ENCODE results near the gene RFX4.

The RFX4 gene

GRCh38 chr12:106583242-106584103, 669 bp downstream of the RFX4 start:
- peaks cover 94% of the 10 kb centered on the region for H3K27me3 ChIP-seq (ENCODE audit: insufficient read depth, low read length)
- H3K4me1 ChIP-seq (ENCODE audit: insufficient read depth, low read length): peaks cover 19% of the 10 kb centered on the region; the same call in 1 of the 2 replicates
- no peaks in the 10 kb centered on the region for H3K36me3 ChIP-seq (ENCODE audit: insufficient read depth, low read depth, low read length)
- no peak overlapping the region for H3K27ac ChIP-seq (ENCODE audit: low read length)
- H3K4me3 ChIP-seq (ENCODE audit: low read length): peak overlapping the region; percentile 82
- peak overlapping the region; percentile 40; the same call in 1 of the 2 replicates for H3K9ac ChIP-seq (ENCODE audit: low read depth, low read length)
- peaks cover 5% of the 10 kb centered on the region; the same call in 1 of the 2 replicates for H3K9me3 ChIP-seq (ENCODE audit: insufficient read depth, low read depth, low read length)

- H3K4me1 ChIP-seq (ENCODE audit: insufficient read depth, low read length): peaks cover 19% of the 10 kb centered on the region; the same call in 1 of the 2 replicates
- H3K27ac ChIP-seq (ENCODE audit: low read length): no peak overlapping the region
- H3K4me3 ChIP-seq (ENCODE audit: low read length): peak overlapping the region; percentile 82
- H3K36me3 ChIP-seq (ENCODE audit: insufficient read depth, low read depth, low read length): no peaks in the 10 kb centered on the region
- peaks cover 5% of the 10 kb centered on the region; the same call in 1 of the 2 replicates for H3K9me3 ChIP-seq (ENCODE audit: insufficient read depth, low read depth, low read length)
- H3K9ac ChIP-seq (ENCODE audit: low read depth, low read length): no peak overlapping the region; the same call in 1 of the 2 replicates
- H3K27me3 ChIP-seq (ENCODE audit: insufficient read depth, low read length): peaks cover 94% of the 10 kb centered on the region
These were observed 1.6 kb downstream of the RFX4 start for GRCh38 chr12:106584104-106585064.

GRCh38 chr12:106585105-106585520, 2.3 kb downstream of the RFX4 start:
- peaks cover 19% of the 10 kb centered on the region; the same call in 1 of the 2 replicates for H3K4me1 ChIP-seq (ENCODE audit: insufficient read depth, low read length)

GRCh38 chr12:106585521-106586277, 2.9 kb downstream of the RFX4 start:
- Histone ChIP-seq H3K36me3 (ENCODE audit: insufficient read depth, low read depth, low read length) (no peaks in the 10 kb centered on the region), H3K27me3 (ENCODE audit: insufficient read depth, low read length) (peaks cover 94% of the 10 kb centered on the region), H3K27ac (ENCODE audit: low read length) (no peak overlapping the region), H3K9me3 (ENCODE audit: insufficient read depth, low read depth, low read length) (peaks cover 5% of the 10 kb centered on the region; the same call in 1 of the 2 replicates), H3K4me3 (ENCODE audit: low read length) (peak overlapping the region; percentile 82), H3K4me1 (ENCODE audit: insufficient read depth, low read length) (peaks cover 19% of the 10 kb centered on the region; the same call in 1 of the 2 replicates), H3K9ac (ENCODE audit: low read depth, low read length) (peak overlapping the region; percentile 20; the same call in 1 of the 2 replicates)

More at GRCh38 chr12:106585105-106585520, 2.3 kb downstream of the RFX4 start:
- Histone ChIP-seq H3K9ac (ENCODE audit: low read depth, low read length) (no peak overlapping the region; the same call in 1 of the 2 replicates), H3K9me3 (ENCODE audit: insufficient read depth, low read depth, low read length) (peaks cover 5% of the 10 kb centered on the region; the same call in 1 of the 2 replicates), H3K4me3 (ENCODE audit: low read length) (peak overlapping the region; percentile 82), H3K27me3 (ENCODE audit: insufficient read depth, low read length) (peaks cover 94% of the 10 kb centered on the region), H3K36me3 (ENCODE audit: insufficient read depth, low read depth, low read length) (no peaks in the 10 kb centered on the region), H3K27ac (ENCODE audit: low read length) (no peak overlapping the region)

GRCh38 chr12:106586278-106586802, 3.5 kb downstream of the RFX4 start:
- peaks cover 94% of the 10 kb centered on the region for H3K27me3 ChIP-seq (ENCODE audit: insufficient read depth, low read length)
- no peak overlapping the region for H3K9ac ChIP-seq (ENCODE audit: low read depth, low read length)
- peak overlapping the region; percentile 82; the same call in 1 of the 2 replicates for H3K4me3 ChIP-seq (ENCODE audit: low read length)
- no peak overlapping the region for H3K27ac ChIP-seq (ENCODE audit: low read length)
- peaks cover 5% of the 10 kb centered on the region; the same call in 1 of the 2 replicates for H3K9me3 ChIP-seq (ENCODE audit: insufficient read depth, low read depth, low read length)
- H3K4me1 ChIP-seq (ENCODE audit: insufficient read depth, low read length): peaks cover 19% of the 10 kb centered on the region; the same call in 1 of the 2 replicates
- no peaks in the 10 kb centered on the region for H3K36me3 ChIP-seq (ENCODE audit: insufficient read depth, low read depth, low read length)

- peaks cover 19% of the 10 kb centered on the region; the same call in 1 of the 2 replicates for H3K4me1 ChIP-seq (ENCODE audit: insufficient read depth, low read length)
- no peak overlapping the region for H3K27ac ChIP-seq (ENCODE audit: low read length)
- H3K27me3 ChIP-seq (ENCODE audit: insufficient read depth, low read length): peaks cover 98% of the 10 kb centered on the region
- H3K36me3 ChIP-seq (ENCODE audit: insufficient read depth, low read depth, low read length): no peaks in the 10 kb centered on the region
- H3K9me3 ChIP-seq (ENCODE audit: insufficient read depth, low read depth, low read length): peaks cover 5% of the 10 kb centered on the region; the same call in 1 of the 2 replicates
- H3K4me3 ChIP-seq (ENCODE audit: low read length): peak overlapping the region; percentile 82
- peak overlapping the region; percentile 25; the same call in 1 of the 2 replicates for H3K9ac ChIP-seq (ENCODE audit: low read depth, low read length)
These were observed 4.2 kb downstream of the RFX4 start for GRCh38 chr12:106586803-106587684.

- H3K27ac ChIP-seq (ENCODE audit: low read length): no peak overlapping the region
- no peak overlapping the region for H3K4me3 ChIP-seq (ENCODE audit: low read length)
- H3K9me3 ChIP-seq (ENCODE audit: insufficient read depth, low read depth, low read length): peaks cover 5% of the 10 kb centered on the region; the same call in 1 of the 2 replicates
- H3K27me3 ChIP-seq (ENCODE audit: insufficient read depth, low read length): peaks cover 100% of the 10 kb centered on the region
- H3K36me3 ChIP-seq (ENCODE audit: insufficient read depth, low read depth, low read length): no peaks in the 10 kb centered on the region
- H3K4me1 ChIP-seq (ENCODE audit: insufficient read depth, low read length): peaks cover 19% of the 10 kb centered on the region; the same call in 1 of the 2 replicates
- no peak overlapping the region for H3K9ac ChIP-seq (ENCODE audit: low read depth, low read length)
These were observed 6.0 kb downstream of the RFX4 start for GRCh38 chr12:106588771-106589170.

GRCh38 chr12:106590601-106591000, 7.8 kb downstream of the RFX4 start:
- Histone ChIP-seq H3K9ac (ENCODE audit: low read depth, low read length) (no peak overlapping the region), H3K27me3 (ENCODE audit: insufficient read depth, low read length) (peaks cover 100% of the 10 kb centered on the region), H3K36me3 (ENCODE audit: insufficient read depth, low read depth, low read length) (no peaks in the 10 kb centered on the region), H3K9me3 (ENCODE audit: insufficient read depth, low read depth, low read length) (no peaks in the 10 kb centered on the region), H3K4me1 (ENCODE audit: insufficient read depth, low read length) (peaks cover 7% of the 10 kb centered on the region; the same call in 1 of the 2 replicates), H3K4me3 (ENCODE audit: low read length) (no peak overlapping the region), H3K27ac (ENCODE audit: low read length) (no peak overlapping the region)

GRCh38 chr12:106594447-106594846, 11.6 kb downstream of the RFX4 start:
- H3K36me3 ChIP-seq (ENCODE audit: insufficient read depth, low read depth, low read length): no peaks in the 10 kb centered on the region
- H3K9ac ChIP-seq (ENCODE audit: low read depth, low read length): no peak overlapping the region
- H3K27ac ChIP-seq (ENCODE audit: low read length): no peak overlapping the region
- no peaks in the 10 kb centered on the region for H3K4me1 ChIP-seq (ENCODE audit: insufficient read depth, low read length)
- H3K27me3 ChIP-seq (ENCODE audit: insufficient read depth, low read length): peaks cover 71% of the 10 kb centered on the region
- H3K4me3 ChIP-seq (ENCODE audit: low read length): no peak overlapping the region
- H3K9me3 ChIP-seq (ENCODE audit: insufficient read depth, low read depth, low read length): no peaks in the 10 kb centered on the region

GRCh38 chr12:106595268-106595667, 12.5 kb downstream of the RFX4 start:
- H3K27me3 ChIP-seq (ENCODE audit: insufficient read depth, low read length): peaks cover 63% of the 10 kb centered on the region
- H3K4me1 ChIP-seq (ENCODE audit: insufficient read depth, low read length): no peaks in the 10 kb centered on the region
- no peaks in the 10 kb centered on the region for H3K36me3 ChIP-seq (ENCODE audit: insufficient read depth, low read depth, low read length)
- no peak overlapping the region for H3K4me3 ChIP-seq (ENCODE audit: low read length)
- H3K27ac ChIP-seq (ENCODE audit: low read length): no peak overlapping the region
- no peaks in the 10 kb centered on the region for H3K9me3 ChIP-seq (ENCODE audit: insufficient read depth, low read depth, low read length)
- H3K9ac ChIP-seq (ENCODE audit: low read depth, low read length): no peak overlapping the region

Measured in iPS-20b (cell line).